H9 (cell line): ENCODE results near the gene DNM1. TPM values are rescaled to one million over a fixed set of nuclear protein-coding genes. Genes with fewer than 3 reads are reported as not detected.

Experiments
- DNase-seq: peaks from one replicate; pipeline ENCODE4 v3.0.0-alpha.2; 2017
- H2AFZ ChIP-seq: one replicate; pipeline ENCODE4 v1.6.1; 2013; ENCODE audit warnings: mild to moderate bottlenecking, low read length, control low read depth, moderate library complexity
- H2AK5ac ChIP-seq: 2 replicates; pipeline ENCODE4 v1.6.1; 2013; ENCODE audit warnings: low read length, control low read depth, mixed read lengths; ENCODE audit not compliant: insufficient read length
- H2BK120ac ChIP-seq: one replicate; pipeline ENCODE4 v1.6.1; 2013; ENCODE audit warnings: low read depth, mild to moderate bottlenecking, low read length, control low read depth, inconsistent platforms; ENCODE audit not compliant: poor library complexity, severe bottlenecking
- H2BK12ac ChIP-seq: 2 replicates; pipeline ENCODE4 v1.6.1; 2013; ENCODE audit warnings: low read length, control low read depth, mixed read lengths, low read depth; ENCODE audit not compliant: insufficient read length
- H2BK15ac ChIP-seq: 2 replicates; pipeline ENCODE4 v1.6.1; 2013; ENCODE audit warnings: low read depth, low read length, control low read depth
- H2BK20ac ChIP-seq: one replicate; pipeline ENCODE4 v1.6.1; 2013; ENCODE audit warnings: low read depth, mild to moderate bottlenecking, low read length, control low read depth, inconsistent platforms; ENCODE audit not compliant: poor library complexity, severe bottlenecking
- H2BK5ac ChIP-seq: 2 replicates; pipeline ENCODE4 v1.6.1; 2013; ENCODE audit warnings: low read length, control low read depth, mixed read lengths; ENCODE audit not compliant: insufficient read length
- H3K14ac ChIP-seq: 2 replicates; pipeline ENCODE4 v1.6.1; 2013; ENCODE audit warnings: low read length, control low read depth; ENCODE audit not compliant: insufficient read depth
- H3K18ac ChIP-seq: 2 replicates; pipeline ENCODE4 v1.6.1; 2013; ENCODE audit warnings: low read depth, mild to moderate bottlenecking, mixed read lengths, low read length, control low read depth; ENCODE audit not compliant: insufficient read length
- H3K23ac ChIP-seq: 2 replicates; pipeline ENCODE4 v1.6.1; 2013; ENCODE audit warnings: low read length, control low read depth, mixed read lengths, low read depth; ENCODE audit not compliant: insufficient read length
- H3K23me2 ChIP-seq: 2 replicates; pipeline ENCODE4 v1.6.1; 2013; ENCODE audit warnings: low read depth, mild to moderate bottlenecking, mixed read lengths, low read length, control low read depth; ENCODE audit not compliant: insufficient read length, poor library complexity, severe bottlenecking
- H3K27ac ChIP-seq: 2 replicates; pipeline ENCODE4 v1.5.1; 2013; ENCODE audit warnings: low read length, control low read depth, mixed read lengths, low read depth; ENCODE audit not compliant: insufficient read length
- H3K27me3 ChIP-seq: 2 replicates; pipeline ENCODE4 v1.6.1; 2013; ENCODE audit warnings: low read length, control low read depth, inconsistent platforms; ENCODE audit not compliant: insufficient read depth
- H3K4ac ChIP-seq: 2 replicates; pipeline ENCODE4 v1.6.1; 2013; ENCODE audit warnings: low read depth, mild to moderate bottlenecking, control low read depth, inconsistent platforms, low read length, moderate library complexity
- H3K4me1 ChIP-seq: 2 replicates; pipeline ENCODE4 v1.6.1; 2013; ENCODE audit warnings: low read length, control low read depth, inconsistent platforms; ENCODE audit not compliant: insufficient read depth
- H3K4me2 ChIP-seq: 2 replicates; pipeline ENCODE4 v1.6.1; 2013; ENCODE audit warnings: low read length, control low read depth, mixed read lengths; ENCODE audit not compliant: insufficient read length, insufficient read depth
- H3K56ac ChIP-seq: 2 replicates; pipeline ENCODE4 v1.6.1; 2013; ENCODE audit warnings: low read depth, mild to moderate bottlenecking, mixed read lengths, low read length, control low read depth; ENCODE audit not compliant: insufficient read length
- H3K79me1 ChIP-seq: 2 replicates; pipeline ENCODE4 v1.6.1; 2013; ENCODE audit warnings: low read depth, mild to moderate bottlenecking, moderate library complexity, low read length, control low read depth, inconsistent platforms; ENCODE audit not compliant: insufficient read depth, poor library complexity, severe bottlenecking
- H3K79me2 ChIP-seq: 2 replicates; pipeline ENCODE4 v1.6.1; 2013; ENCODE audit warnings: low read length, control low read depth, inconsistent platforms; ENCODE audit not compliant: insufficient read depth
- H3K9ac ChIP-seq: 2 replicates; pipeline ENCODE4 v1.6.1; 2013; ENCODE audit warnings: low read length, control low read depth, mixed read lengths; ENCODE audit not compliant: insufficient read length; ENCODE audit errors: extremely low read depth
- H3K9me3 ChIP-seq: one replicate; pipeline ENCODE4 v1.6.1; 2013; ENCODE audit warnings: low read depth, low read length, inconsistent platforms; ENCODE audit not compliant: control insufficient read depth
- H3T11ph ChIP-seq: one replicate; pipeline ENCODE4 v1.6.1; 2013; ENCODE audit warnings: mild to moderate bottlenecking, low read length, control low read depth, inconsistent platforms
- H4K20me1 ChIP-seq: one replicate; pipeline ENCODE4 v1.6.1; 2013; ENCODE audit not compliant: control insufficient read depth, insufficient read length, insufficient read depth
- H4K5ac ChIP-seq: 2 replicates; pipeline ENCODE4 v1.6.1; 2013; ENCODE audit warnings: low read depth, mild to moderate bottlenecking, mixed read lengths, low read length, control low read depth; ENCODE audit not compliant: insufficient read length
- H4K8ac ChIP-seq: replicated peaks from 2 replicates; pipeline ENCODE4 v1.6.1; 2013; ENCODE audit warnings: low read length, control low read depth, mixed read lengths, low read depth; ENCODE audit not compliant: insufficient read length
- H4K91ac ChIP-seq: 2 replicates; pipeline ENCODE4 v1.6.1; 2013; ENCODE audit warnings: low read depth, mild to moderate bottlenecking, moderate library complexity, mixed read lengths, low read length, control low read depth; ENCODE audit not compliant: insufficient read length
- H3K27ac Mint-ChIP-seq, 3 experiments: 2 replicates in 2 of 3; 3 replicates in 1 of 3; pipeline ENCODE4 v1.8.0; 2020 to 2021; ENCODE audit warnings: mixed read lengths in 3 of 3, mild to moderate bottlenecking in 1 of 3, moderate library complexity in 1 of 3
- H3K27me3 Mint-ChIP-seq: 2 replicates; pipeline ENCODE4 v1.8.0; 2021; ENCODE audit warnings: low read depth, mild to moderate bottlenecking, moderate library complexity, mixed read lengths
- H3K36me3 Mint-ChIP-seq, 3 experiments: 2 replicates in 2 of 3; 3 replicates in 1 of 3; pipeline ENCODE4 v1.8.0; 2020 to 2021; ENCODE audit warnings: low read depth in 3 of 3, mixed read lengths in 3 of 3; ENCODE audit not compliant: insufficient read depth in 1 of 3
- H3K4me1 Mint-ChIP-seq, 2 experiments: 2 replicates each; pipeline ENCODE4 v1.8.0; 2020; ENCODE audit warnings: mixed read lengths in 2 of 2
- H3K4me3 Mint-ChIP-seq, 2 experiments: 2 replicates in 1 of 2; 3 replicates in 1 of 2; pipeline ENCODE4 v1.8.0; 2020 to 2021; ENCODE audit warnings: mild to moderate bottlenecking in 2 of 2, mixed read lengths in 2 of 2, moderate library complexity in 1 of 2
- H3K9me3 Mint-ChIP-seq, 2 experiments: 2 replicates in 1 of 2; 3 replicates in 1 of 2; pipeline ENCODE4 v1.8.0; 2020; ENCODE audit warnings: mild to moderate bottlenecking in 2 of 2, mixed read lengths in 2 of 2, moderate library complexity in 1 of 2
- WGBS: extraction: QIAGEN DNeasy Blood & Tissue Kit; methylation state at CpG from one replicate; pipeline ENCODE4 v1.1.7; 2013; ENCODE audit warnings: missing lambda C conversion rate, low lambda C conversion rate, mixed read lengths; ENCODE audit not compliant: insufficient read length; ENCODE audit errors: extremely low coverage; 5-methylcytosine and 5-hydroxymethylcytosine counted together
- total RNA-seq: library from RNA; stranded (reverse); gene quantifications from 2 replicates; pipeline ENCODE4 v1.2.1, GENCODE V29; 2021
- TF ChIP-seq, protein P1 (sequence below): fragments of 200-600 bp; sonication (generic); conservative IDR thresholded peaks from 3 replicates; pipeline ENCODE4 v1.8.0; 2021; ENCODE audit warnings: antibody characterized with exemption, mild to moderate bottlenecking

DNM1 gene
- total RNA-seq, 1 experiment from 2014 or later, result 58.0 TPM

DNA sequence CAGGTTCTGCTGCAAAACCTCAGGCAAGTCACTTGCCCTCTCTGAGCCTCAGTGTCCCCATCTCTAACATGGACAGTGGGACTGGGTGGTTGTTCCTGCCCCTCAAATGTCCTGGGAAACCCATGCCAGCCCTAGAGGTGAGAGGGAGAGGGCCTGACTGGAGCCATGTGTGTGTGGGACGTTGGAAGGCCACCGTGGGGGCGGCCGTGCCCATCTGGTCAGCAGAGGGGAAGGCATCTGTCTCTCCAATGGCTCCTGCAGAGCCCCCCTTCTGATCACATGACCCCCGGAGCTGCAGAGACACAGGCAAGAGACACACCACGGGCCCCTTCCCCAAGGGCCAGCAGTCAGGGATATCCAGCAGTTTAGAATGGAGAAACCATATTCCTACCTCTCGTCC, 1.7 kb downstream of the DNM1 start:
- Histone ChIP-seq H3K14ac (peak overlapping the region; percentile 73; the same call in 1 of the 2 replicates), H3K23ac (no peak overlapping the region), H2AFZ (no peak overlapping the region), H2BK20ac (no peak overlapping the region), H2BK120ac (no peak overlapping the region), H2AK5ac (no peak overlapping the region), H3K79me2 (no peaks in the 10 kb centered on the region), H4K8ac (no peak overlapping the region), H3K4me1 (peaks cover 6% of the 10 kb centered on the region; the same call in 1 of the 2 replicates), H3K9me3 (no peaks in the 10 kb centered on the region), H2BK15ac (no peak overlapping the region), H3K4me2 (peak overlapping the region; percentile 83), H3K27ac (no peak overlapping the region), H3K27me3 (no peaks in the 10 kb centered on the region), H3K23me2 (peaks cover 8% of the 10 kb centered on the region), H4K91ac (no peak overlapping the region), H2BK12ac (no peak overlapping the region), H3K56ac (no peak overlapping the region), H3T11ph (no peak overlapping the region), H3K18ac (no peak overlapping the region), H3K9ac (no peak overlapping the region), H4K20me1 (no peaks in the 10 kb centered on the region), H3K4ac (no peak overlapping the region), H3K79me1 (no peaks in the 10 kb centered on the region), H4K5ac (no peak overlapping the region), H2BK5ac (no peak overlapping the region)
- WGBS, result no CpG with 5 or more reads among the region's 7 CpGs
- Mint-ChIP-seq H3K27me3 (no peaks in the 10 kb centered on the region; the same call in 1 of the 2 replicates), H3K4me1 (peaks cover 23 to 28% of the 10 kb centered on the region in 2 experiments), H3K36me3 (peaks cover 4 to 5% (median 5%) of the 10 kb centered on the region in 3 experiments; a peak in 5 of 7 replicates), H3K27ac (no peak overlapping the region), H3K4me3 (peak overlapping the region; percentile 80 to 90), H3K9me3 (no peaks in the 10 kb centered on the region)
- DNase-seq, result no peak
- TF ChIP-seq, protein P1, sequence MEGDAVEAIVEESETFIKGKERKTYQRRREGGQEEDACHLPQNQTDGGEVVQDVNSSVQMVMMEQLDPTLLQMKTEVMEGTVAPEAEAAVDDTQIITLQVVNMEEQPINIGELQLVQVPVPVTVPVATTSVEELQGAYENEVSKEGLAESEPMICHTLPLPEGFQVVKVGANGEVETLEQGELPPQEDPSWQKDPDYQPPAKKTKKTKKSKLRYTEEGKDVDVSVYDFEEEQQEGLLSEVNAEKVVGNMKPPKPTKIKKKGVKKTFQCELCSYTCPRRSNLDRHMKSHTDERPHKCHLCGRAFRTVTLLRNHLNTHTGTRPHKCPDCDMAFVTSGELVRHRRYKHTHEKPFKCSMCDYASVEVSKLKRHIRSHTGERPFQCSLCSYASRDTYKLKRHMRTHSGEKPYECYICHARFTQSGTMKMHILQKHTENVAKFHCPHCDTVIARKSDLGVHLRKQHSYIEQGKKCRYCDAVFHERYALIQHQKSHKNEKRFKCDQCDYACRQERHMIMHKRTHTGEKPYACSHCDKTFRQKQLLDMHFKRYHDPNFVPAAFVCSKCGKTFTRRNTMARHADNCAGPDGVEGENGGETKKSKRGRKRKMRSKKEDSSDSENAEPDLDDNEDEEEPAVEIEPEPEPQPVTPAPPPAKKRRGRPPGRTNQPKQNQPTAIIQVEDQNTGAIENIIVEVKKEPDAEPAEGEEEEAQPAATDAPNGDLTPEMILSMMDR, result no peak
